IPS DF 6.9 (cell line): ENCODE results near the gene CFAP58.
"Not testable (repeated sequence)": the region's sequence is repeated elsewhere in the genome, so short reads cannot be mapped to it uniquely, and the experiment has no call there.

Experiments used
- DNase-seq: peaks from one replicate; pipeline ENCODE4 v3.0.0-alpha.2; 2013; ENCODE audit warnings: low read depth, low spot score
- H3K27ac ChIP-seq: one replicate; pipeline ENCODE4 v1.5.1; 2013; ENCODE audit warnings: low read length, control low read depth
- H3K27me3 ChIP-seq: 2 replicates; pipeline ENCODE4 v1.6.1; 2013; ENCODE audit warnings: mild to moderate bottlenecking, low read length; ENCODE audit not compliant: control insufficient read depth, insufficient read depth
- H3K36me3 ChIP-seq: 2 replicates; pipeline ENCODE4 v1.6.1; 2013; ENCODE audit warnings: low read length; ENCODE audit not compliant: control insufficient read depth, insufficient read depth
- H3K4me1 ChIP-seq: 2 replicates; pipeline ENCODE4 v1.6.1; 2013; ENCODE audit warnings: low read length; ENCODE audit not compliant: control insufficient read depth, insufficient read depth
- H3K4me3 ChIP-seq: 2 replicates; pipeline ENCODE4 v1.5.1; 2013; ENCODE audit warnings: mild to moderate bottlenecking, low read length
- H3K9me3 ChIP-seq: 2 replicates; pipeline ENCODE4 v1.6.1; 2013; ENCODE audit warnings: low read length, inconsistent platforms; ENCODE audit not compliant: control insufficient read depth, insufficient read depth
- WGBS: extraction: QIAGEN DNeasy Blood & Tissue Kit; methylation state at CpG from one replicate; pipeline ENCODE4 v1.1.7; 2013; ENCODE audit warnings: mixed read lengths, missing lambda C conversion rate; ENCODE audit not compliant: insufficient read length, insufficient coverage; 5-methylcytosine and 5-hydroxymethylcytosine counted together

The CFAP58 gene

DNA sequence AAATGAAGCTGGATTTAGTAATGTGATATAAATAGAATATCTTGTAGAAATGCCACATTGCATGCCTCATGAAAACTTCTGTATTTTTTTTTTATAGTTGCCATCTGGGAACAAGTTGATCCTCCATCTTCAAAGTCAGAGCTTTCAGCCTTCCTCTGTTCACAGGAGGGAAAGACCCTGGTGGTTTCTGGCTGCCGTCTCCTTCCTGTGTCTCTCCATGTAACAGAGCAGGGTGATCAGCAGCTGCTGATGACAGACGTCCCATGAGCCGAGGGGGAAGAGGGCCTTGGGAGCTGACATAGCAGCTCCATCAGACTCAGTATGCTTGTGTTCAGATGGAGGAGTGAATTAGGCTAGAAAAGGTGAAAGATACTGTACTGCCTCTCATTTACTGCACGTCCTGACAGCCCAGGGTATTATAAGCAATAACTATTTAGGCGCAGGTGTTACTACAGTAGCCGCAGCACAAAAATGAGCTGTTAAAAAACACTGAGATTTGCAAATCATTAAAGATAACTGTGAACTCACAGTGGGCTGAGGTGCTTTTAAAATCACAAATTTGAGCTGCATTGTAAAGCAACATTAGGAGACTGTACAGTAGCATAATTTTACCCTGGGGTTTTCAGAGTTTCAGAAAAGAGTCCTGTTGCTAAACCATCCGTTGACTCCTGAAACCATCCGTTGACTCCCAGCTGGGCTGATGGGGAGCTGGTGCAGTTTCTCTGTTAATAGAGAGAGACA lies 103.3 kb downstream of the CFAP58 start:
- DNase-seq: no peak
- Histone ChIP-seq H3K36me3 (no peaks in the 10 kb centered on the region), H3K27ac (no peak overlapping the region), H3K4me1 (no peaks in the 10 kb centered on the region), H3K4me3 (no peak overlapping the region), H3K9me3 (no peaks in the 10 kb centered on the region), H3K27me3 (no peaks in the 10 kb centered on the region)
- WGBS: no CpG with 5 or more reads among the region's 8 CpGs

DNA sequence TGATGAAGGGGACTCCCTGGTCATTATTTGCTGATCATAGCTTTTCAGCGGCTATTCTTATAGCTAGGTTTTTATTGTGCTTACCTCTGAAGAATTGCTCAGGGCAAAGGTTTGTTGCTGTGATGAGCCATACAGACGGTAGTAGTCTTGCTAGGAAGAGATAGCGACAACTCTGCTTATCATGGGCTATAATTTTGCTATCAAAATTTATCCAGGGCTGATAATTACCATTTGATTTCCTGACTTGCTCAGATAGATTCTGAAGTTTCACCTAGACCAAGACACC lies 103.9 kb downstream of the CFAP58 start:
- no peaks in the 10 kb centered on the region for H3K27me3 ChIP-seq

GRCh38 chr10:104465575-104465974 lies 111.9 kb downstream of the CFAP58 start:
- not testable (repeated sequence) for H3K27ac ChIP-seq, H3K27me3 ChIP-seq, DNase-seq, H3K4me1 ChIP-seq, H3K36me3 ChIP-seq, H3K4me3 ChIP-seq, H3K9me3 ChIP-seq

More for the DNA sequence above, 103.9 kb downstream of the CFAP58 start:
- no peak overlapping the region for H3K4me3 ChIP-seq
- H3K9me3 ChIP-seq: no peaks in the 10 kb centered on the region
- WGBS: no CpG with 5 or more reads among the region's 3 CpGs
- H3K27ac ChIP-seq: no peak overlapping the region
- H3K36me3 ChIP-seq: no peaks in the 10 kb centered on the region
- no peak for DNase-seq
- no peaks in the 10 kb centered on the region for H3K4me1 ChIP-seq

DNA sequence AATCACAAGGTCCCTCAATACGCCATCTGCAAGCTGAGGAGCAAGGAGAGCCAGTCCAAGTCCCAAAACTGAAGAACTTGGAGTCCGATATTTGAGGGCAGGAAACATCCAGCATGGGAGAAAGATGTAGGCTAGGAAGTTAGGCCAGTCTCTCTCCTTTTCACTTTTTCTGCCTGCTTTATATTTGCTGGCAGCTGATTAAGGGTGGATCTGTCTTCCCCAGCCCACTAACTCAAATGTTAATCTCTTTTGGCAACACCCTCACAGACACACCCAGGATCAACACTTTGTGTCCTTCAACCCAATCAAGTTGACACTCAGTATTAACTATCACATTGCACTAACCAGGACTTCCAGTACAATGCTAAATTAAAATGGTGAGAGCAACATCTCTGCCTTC lies 115.2 kb downstream of the CFAP58 start:
- not testable (repeated sequence) for H3K9me3 ChIP-seq, H3K4me1 ChIP-seq, H3K27me3 ChIP-seq, H3K27ac ChIP-seq, DNase-seq, H3K4me3 ChIP-seq, H3K36me3 ChIP-seq
- WGBS: no CpG with 5 or more reads among the region's 2 CpGs

DNA sequence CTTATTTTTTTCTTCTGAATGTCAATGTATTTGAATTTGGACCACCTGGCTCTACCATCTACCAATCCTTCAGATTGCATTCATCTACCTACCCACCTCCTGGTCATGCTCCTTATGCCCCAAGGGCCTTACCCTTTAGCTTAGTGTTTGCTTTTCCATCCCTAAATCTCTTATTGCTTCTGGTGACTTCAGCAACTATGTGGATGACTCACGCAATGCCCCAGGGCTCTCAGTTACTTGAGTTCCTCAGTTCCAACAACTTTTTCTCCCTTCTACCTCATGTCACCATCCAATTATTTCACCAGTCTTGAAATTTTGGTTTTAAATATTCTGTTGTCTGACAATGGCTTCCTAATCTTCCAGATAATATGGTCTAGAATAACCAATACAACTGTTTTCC lies 118.9 kb downstream of the CFAP58 start:
- Histone ChIP-seq H3K36me3 (no peaks in the 10 kb centered on the region), H3K4me1 (no peaks in the 10 kb centered on the region), H3K4me3 (no peak overlapping the region), H3K27me3 (no peaks in the 10 kb centered on the region), H3K9me3 (no peaks in the 10 kb centered on the region), H3K27ac (no peak overlapping the region)
- no peak for DNase-seq
- WGBS: no CpG with 5 or more reads among the region's 1 CpG

- H3K36me3 ChIP-seq: no peaks in the 10 kb centered on the region
- no peak overlapping the region for H3K4me3 ChIP-seq
- no peak overlapping the region for H3K27ac ChIP-seq
- no peaks in the 10 kb centered on the region for H3K4me1 ChIP-seq
- DNase-seq: no peak
- no peaks in the 10 kb centered on the region for H3K27me3 ChIP-seq
- no peaks in the 10 kb centered on the region for H3K9me3 ChIP-seq
- WGBS: no CpG with 5 or more reads among the region's 2 CpGs
Observed at GRCh38 chr10:104472957-104473745, 119.5 kb downstream of the CFAP58 start.

DNA sequence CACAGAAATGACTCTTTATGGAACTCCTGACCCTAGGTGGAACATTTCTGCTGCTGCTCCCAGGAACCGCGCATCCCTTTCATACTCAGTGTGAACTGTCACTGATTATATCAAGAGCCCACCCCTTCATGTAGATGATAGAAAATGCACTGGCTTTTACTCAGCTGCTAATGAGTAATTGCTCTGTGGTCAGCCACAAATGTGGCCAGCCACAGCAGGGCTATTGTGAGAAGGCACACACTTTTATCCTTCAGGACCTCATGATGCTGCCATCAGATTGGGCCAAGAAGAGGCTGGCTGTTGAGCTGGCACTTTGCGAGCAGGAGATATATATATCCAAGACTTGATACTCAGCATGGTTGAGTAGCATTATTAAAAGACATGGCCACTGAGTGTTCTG lies 124.7 kb downstream of the CFAP58 start:
- H3K9me3 ChIP-seq: no peaks in the 10 kb centered on the region
- H3K27me3 ChIP-seq: no peaks in the 10 kb centered on the region
- no peaks in the 10 kb centered on the region for H3K36me3 ChIP-seq
- no peaks in the 10 kb centered on the region; the same call in 1 of the 2 replicates for H3K4me1 ChIP-seq
- no CpG with 5 or more reads among the region's 3 CpGs for WGBS
- DNase-seq: no peak
- H3K27ac ChIP-seq: no peak overlapping the region
- H3K4me3 ChIP-seq: no peak overlapping the region

DNA sequence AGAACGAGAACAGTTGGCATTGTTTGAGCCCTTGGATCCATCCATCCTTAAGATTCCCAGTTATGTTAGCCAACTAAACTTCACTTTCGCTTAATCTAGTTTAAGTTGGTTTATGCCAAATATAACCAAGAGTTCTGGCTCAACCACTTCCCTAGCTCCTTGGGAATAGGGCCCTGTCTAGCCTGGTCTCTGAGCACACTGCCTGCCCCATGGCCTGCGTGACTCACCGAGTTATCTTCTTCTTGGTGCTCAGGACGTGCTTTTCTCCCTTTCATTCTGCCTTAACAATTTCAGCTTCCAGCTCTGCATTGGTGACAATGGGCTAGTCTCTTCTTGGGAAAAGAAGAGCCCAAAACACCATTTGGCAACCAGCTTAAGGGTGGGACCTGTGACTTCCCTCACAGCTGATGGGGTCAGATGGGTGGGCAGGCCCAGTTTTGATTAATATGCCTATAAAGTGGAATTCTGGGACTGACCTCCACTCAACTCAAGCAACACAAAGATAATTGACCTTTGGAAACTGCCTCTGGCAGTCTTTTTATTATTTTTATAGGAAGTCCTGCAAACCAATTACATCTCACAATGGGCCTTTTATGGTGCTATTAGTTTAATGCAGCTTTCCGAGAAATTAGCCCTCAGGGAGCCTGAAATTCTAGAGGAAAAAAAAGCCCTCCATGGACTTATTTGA lies 126.4 kb downstream of the CFAP58 start:
- Histone ChIP-seq H3K36me3 (no peaks in the 10 kb centered on the region), H3K4me1 (no peaks in the 10 kb centered on the region; the same call in 1 of the 2 replicates), H3K27me3 (no peaks in the 10 kb centered on the region), H3K27ac (no peak overlapping the region), H3K4me3 (no peak overlapping the region), H3K9me3 (no peaks in the 10 kb centered on the region)
- DNase-seq: no peak
- no CpG with 5 or more reads among the region's 6 CpGs for WGBS

GRCh38 chr10:104480797-104481196 lies 127.2 kb downstream of the CFAP58 start:
- WGBS: no CpG with 5 or more reads among the region's 3 CpGs
- DNase-seq: no peak
- Histone ChIP-seq H3K4me1 (no peaks in the 10 kb centered on the region; the same call in 1 of the 2 replicates), H3K27ac (no peak overlapping the region), H3K36me3 (no peaks in the 10 kb centered on the region), H3K27me3 (no peaks in the 10 kb centered on the region), H3K9me3 (no peaks in the 10 kb centered on the region), H3K4me3 (no peak overlapping the region)

DNA sequence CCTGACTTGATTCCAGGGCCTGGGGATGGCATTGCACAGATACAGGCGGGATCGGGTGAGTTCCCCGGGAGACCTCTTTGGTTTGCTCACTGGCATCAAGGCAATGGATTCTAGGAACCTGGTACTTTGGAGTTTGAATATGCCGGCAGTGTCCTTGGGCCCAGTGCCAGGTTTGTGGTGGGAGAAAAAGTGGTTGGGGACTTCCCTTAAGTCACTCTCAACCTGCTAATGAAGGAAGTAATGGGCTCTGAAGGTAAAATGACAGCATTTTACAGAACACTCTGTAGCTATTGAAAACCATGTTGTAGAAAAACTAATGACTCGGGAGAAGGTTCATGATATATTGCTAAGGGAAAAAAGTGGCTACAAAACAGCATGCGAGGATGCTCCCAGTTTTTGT lies 129.9 kb downstream of the CFAP58 start:
- Histone ChIP-seq H3K9me3 (no peaks in the 10 kb centered on the region), H3K36me3 (no peaks in the 10 kb centered on the region), H3K4me3 (no peak overlapping the region), H3K4me1 (no peaks in the 10 kb centered on the region; the same call in 1 of the 2 replicates), H3K27ac (no peak overlapping the region), H3K27me3 (no peaks in the 10 kb centered on the region)
- no CpG with 5 or more reads among the region's 6 CpGs for WGBS
- DNase-seq: no peak
